ENCODE data around the gene ZNF532.

ZNF532 gene

GRCh38 chr18:58949031-58949430, 84.4 kb downstream of the ZNF532 start:
- DNase-seq = no peak

GRCh38 chr18:58951986-58952702, 87.5 kb downstream of the ZNF532 start:
- DNase-seq = peak; percentile 73

GRCh38 chr18:58952858-58953257, 88.2 kb downstream of the ZNF532 start:
- peak; percentile 73 for DNase-seq

DNA sequence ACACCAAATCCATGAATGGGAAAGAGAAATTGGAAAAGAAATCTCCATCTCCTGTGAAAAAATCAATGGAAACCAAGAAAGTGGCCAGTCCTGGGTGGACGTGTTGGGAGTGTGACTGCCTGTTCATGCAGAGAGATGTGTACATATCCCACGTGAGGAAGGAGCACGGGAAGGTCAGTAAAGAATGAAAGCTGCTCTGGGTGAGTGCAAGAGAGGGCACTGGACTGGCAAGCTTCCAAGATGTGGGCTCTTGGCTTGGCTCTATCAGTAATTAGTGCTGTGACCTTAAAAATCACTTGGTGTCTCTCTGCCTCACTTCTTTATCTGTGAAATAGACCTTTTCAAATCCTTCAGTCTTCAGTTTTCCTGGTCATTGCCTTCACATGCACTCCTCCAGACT, 89.0 kb downstream of the ZNF532 start:
- no peak for DNase-seq

DNA sequence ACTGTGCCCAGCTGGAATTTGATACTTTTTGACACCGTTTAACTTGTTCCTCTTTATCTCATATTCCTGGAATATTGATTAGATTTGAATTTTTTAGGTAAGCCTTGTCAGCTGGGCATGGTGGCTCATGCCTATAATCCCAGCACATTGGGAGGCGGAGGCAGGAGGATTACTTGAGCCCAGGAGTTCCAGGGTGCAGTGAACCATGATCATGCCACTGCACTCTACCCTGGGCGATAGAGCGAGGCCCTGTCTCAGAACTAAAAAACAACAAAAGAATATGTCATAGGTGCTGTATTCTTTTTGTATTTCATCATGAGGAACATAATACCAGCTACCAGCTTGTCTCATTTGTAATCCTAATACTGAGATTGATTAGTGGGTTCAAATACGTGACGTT, 90.3 kb downstream of the ZNF532 start:
- no peak for DNase-seq

GRCh38 chr18:58955738-58956137, 91.1 kb downstream of the ZNF532 start:
- no peak for DNase-seq

DNA sequence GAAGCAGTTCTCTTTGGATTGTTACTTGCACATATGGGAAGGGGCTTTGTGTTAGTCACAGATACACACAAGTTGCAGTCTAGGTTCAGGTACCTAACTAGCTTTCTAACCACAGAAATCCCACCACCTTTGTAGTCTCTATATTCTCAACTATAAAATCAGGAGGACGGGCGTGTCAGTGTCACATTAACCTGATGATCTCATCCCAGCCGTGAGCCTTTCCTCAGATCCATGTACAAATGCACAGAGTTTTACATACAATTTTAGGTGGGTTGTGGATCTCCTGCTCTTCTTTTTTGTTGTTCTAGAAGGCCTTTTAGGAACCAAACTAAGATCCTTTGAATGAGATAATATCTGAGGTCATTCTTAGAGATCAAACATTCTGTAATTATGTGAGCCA, 94.0 kb downstream of the ZNF532 start:
- DNase-seq = no peak

- no peak for DNase-seq
Observed at GRCh38 chr18:58960508-58960907, 95.8 kb downstream of the ZNF532 start.

DNA sequence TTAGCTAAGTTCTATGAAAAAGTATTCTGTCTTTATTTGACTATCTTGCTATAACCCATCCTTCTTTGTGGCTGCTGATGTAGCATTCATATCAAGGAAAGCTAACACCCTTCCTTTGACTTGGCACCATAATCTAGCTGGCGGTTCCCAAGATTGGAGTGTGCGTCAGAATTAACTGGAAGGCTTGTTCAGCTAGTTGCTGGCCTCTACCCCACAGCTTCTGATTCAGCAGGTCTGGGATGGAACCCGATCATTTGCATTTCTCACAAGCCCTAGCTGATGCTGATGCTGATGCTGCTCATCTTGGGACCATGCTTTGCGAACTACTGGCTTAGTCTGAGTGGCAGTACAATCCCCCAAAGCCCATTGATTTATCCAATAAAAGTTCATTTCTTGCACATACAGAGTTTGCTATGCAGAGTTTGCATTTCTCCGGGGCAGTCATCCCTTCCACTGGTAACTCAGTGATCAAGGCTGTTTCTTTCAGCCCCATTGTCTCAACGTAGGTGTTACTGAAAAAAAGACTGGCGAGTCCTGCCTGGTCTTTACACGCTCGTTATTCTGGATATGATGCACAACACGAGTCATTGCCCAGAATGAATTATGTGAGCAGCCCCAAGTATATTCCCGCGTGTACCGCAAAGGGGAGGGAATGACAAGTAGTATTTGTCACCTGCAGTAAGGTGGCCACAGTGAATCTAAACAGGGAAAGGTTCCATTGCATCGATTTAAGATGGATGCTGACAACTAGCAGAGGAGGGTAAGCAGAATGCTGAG, 96.5 kb downstream of the ZNF532 start:
- no peak for DNase-seq

GRCh38 chr18:58962336-58962735, 97.7 kb downstream of the ZNF532 start:
- no peak for DNase-seq

DNA sequence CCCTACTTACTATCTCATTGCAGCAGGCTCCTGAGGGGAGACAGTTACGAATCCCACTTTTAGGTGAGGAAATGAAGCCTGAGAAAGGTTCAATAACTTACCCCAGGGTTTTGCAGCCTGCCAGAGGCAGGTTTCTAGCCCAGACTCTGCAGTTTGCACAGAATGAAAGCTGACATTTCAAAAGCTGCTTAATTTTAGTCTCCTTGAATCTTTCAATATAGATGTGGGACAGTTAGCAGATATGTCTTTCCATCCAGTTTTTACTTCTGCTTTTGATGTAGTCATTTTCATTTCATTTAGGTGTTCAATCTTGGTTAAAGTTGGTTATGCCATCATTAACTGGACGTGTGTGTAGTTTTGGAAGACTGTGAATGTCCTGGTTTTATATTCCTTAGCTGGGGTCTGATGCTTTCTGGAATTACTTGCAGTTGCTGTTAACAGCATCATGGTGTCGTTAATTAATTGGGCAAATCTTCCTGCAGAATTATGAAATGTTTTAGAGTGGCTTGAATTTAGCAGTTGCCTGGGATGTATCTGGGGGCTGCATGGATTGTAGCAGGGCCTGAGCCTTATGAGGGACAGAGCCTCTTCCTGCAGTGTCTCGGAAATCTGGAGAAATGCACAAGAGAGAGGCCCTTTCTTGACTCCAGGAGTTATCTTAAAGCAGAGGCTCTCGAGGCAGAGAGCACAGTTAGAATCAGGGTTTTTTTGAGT, 100.8 kb downstream of the ZNF532 start:
- DNase-seq = no peak

DNA sequence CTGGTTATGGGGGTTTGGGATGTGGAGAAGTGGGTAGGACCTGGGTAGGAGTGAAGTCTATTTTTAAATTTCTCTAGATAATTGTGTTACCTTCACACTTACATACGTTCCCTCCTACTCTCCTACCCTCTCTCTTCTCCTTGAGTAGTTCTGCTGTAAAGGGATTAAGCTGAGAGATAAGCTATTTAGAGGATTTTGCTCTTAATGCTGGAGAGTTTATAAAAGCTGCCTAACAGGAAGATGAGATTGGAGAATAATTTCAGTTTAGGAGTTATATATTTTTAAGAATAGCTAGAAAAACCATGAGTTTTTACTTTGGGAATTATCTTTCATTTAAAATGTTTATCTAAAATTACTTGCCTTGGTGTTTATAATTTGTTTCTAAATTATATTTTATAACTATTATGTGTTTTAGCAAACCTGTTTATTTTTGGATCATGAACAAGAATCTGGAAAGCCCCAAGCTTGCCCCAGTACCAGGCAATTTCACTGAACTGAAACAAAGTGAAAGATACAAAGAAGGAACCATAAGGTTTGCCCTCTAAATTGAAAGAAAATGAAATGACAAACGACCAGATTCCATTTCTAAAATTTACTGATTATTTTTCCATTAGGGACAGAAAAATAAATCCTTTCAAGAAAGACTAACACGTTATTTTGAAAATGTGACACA, 101.5 kb downstream of the ZNF532 start:
- no peak for DNase-seq

DNA sequence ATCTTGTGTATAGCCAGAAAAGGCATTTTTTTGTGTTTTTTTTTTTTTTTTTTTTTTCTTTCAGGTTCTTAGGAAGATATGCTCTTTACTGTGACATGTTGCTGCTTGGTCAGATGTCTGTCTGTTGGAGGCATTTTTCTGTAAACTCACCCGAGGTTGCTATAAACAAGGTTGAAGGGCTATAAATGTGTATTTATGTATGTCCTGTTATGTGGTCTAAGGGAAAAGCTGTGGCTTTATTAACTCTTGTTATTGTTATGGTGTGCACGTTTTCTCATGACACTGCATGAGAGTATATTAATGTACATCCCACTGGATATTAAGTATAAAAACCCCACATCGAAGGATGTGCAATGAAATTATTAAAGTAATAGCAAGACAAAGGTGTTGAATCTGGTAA, 102.0 kb downstream of the ZNF532 start:
- no peak for DNase-seq

DNA sequence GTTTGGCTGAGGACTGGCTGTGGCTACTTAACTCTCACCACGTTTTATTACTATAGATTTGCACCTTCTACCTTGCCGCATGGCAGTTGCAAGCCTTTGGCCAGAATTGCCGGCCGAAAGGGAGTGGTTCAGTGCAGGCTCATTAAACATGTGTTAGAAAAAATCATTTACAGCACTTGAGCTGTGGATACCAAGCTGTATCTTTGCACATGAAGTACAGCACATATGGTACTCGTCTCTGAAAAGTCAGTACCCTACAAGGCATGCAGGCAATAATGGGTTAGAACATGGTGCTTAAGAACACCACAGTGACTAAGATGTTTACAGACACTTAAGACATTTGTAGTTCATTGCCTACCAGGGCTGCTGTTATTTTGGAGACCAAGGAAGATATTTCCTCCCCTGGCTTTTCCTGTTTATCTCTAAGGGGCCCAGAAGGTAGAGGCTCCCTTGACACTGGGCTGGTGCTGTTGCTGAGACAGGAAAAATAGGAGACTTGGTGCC, 103.1 kb downstream of the ZNF532 start:
- no peak for DNase-seq

DNA sequence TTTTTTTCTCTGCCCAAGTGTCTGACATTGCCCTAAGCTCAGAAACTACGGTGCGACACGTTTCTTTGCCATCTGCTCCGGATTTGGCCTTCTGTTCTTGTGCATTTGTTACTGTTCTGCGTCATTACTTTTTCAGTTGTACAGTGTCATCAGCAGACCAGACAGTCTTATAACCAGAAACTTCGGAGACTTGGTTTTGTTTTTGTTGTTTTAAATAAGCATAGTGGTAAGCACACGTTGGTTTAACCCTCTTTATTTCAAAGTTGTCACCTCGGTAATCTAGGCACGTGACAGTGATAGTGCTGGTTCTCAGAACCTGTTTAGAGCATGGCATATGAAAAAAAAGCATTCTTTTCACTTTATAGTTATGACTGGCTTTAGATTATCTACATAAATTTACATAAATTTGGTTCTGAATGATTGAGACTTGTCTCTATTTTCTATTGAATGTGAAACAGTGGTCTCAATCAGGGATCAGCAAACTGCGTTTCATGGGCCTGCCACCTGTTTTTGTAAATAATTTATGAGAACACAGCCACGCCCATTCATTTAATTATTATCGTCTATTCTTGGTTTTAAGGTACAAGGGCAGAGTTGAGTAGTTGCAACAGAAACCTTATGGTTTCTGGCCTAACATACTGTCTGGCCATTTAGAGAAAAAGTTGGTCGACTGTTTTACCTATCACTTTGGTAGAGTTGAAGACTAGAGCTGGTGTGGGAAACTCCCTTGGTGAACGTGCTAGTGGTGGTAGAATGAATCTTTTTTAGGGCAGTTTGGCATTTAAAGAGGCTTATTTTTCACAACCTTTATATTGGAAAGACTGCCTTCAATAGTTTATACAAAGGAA, 106.5 kb downstream of the ZNF532 start:
- DNase-seq = no peak

DNA sequence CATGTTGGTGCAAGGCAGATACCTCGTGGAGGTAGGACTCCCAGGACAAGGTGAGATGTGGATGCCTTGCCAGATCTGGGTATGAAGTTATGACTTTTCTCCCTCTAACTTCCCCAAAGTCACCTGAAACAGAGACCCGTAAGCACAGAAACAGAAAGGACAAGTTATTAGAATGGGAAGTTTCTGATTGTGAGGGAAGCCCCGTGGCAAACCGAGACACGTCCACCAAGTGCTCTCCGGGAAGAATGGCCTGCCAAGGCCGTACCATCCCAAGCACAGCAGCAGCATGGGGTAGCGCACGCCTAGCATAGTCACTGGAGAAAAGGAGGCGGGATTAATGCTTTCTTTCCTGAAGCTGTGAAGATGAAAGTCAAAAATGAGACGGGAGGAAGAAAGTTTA, 110.6 kb downstream of the ZNF532 start:
- DNase-seq = no peak

DNA sequence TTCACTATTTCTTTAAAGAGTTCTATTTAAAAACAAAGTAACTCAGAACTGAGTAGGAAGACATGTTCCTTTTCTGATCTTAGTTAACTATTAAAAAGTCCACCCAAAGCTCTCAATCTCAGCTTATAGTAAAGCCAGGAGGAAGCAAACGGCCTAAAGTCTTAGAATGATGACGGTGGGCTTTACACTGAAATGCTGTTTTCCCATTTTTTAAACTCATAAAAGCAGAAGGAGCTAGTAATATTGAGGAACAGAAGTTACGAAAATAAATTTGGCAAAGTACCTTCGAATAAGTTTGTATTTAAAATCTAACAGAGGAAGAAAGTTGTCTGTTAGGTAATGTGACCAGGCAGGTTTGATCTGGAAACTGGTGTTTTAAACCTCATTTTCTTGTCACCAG, 111.1 kb downstream of the ZNF532 start:
- DNase-seq = no peak

- DNase-seq = no peak
Observed at GRCh38 chr18:58977223-58977622, 112.5 kb downstream of the ZNF532 start.

DNA sequence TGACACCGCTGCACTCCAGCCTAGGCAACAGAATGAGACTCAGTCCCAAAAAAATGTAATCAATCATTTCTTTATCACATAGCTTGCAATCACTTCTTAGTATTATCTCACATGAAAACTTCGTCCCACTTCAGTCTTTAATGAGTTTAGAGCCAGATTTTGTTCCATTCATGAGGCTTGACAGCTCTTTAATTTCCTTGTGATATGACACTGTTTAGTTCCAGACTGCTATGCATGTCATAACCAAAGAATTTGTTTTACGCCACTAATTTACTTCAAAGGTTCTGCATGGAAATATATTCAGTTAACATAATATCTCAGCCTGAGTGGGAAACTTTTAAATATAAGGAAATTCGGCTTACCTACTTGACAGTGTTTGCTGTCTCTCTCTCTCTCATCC, 113.1 kb downstream of the ZNF532 start:
- DNase-seq = no peak

DNA sequence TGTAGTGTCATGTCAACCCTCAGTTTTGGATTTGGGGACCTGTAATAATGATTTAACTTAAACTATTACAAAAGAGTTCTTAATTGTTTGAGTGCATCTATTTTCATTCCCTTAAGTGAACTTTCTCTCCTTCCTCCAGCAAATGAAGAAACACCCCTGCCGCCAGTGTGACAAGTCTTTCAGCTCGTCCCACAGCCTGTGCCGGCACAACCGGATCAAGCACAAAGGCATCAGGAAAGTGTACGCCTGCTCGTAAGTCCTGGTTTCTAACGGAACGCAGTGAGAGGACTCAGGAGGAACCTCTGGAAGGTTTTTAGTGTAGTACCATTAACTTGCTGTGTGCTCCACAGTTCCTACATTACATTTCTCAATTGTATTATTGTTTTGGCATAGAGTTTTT, 114.2 kb downstream of the ZNF532 start:
- DNase-seq = no peak

DNA sequence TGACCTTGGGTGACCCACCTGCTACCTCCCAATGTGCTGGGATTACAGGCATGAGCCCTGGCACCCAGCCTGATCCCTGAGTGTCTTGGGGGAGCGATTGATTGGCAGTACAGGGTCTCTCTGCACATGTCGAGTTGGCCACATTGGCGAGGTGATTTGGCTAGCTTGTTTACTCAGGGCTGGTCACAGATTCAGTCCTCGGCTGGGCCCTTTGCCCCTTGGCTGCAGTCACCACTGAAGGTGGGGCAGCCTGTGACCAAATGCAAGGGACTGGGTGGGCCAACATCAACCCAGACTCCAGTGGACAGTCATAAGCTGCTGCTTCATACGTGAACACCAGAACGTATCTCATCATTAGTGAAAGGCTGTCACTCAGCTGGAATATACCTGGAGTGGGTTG, 114.9 kb downstream of the ZNF532 start:
- no peak for DNase-seq

DNA sequence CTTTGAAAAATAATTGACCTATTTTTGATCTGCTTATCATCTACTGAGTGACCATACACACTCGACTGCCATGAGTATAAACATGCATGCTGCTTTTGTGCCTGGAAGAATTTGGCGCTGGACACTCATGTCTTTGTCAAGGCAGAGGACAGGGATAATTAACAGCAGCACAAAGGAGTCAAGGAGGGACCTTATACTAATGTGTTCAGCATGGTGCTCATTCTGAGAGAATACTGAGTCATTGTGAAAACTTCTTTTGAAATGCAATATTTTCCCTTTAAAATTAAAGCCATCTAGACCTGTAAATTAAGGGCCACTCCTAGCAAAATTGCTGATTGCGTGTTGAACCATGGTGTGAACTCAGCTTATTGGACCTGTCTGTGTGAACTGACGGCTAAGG, 116.3 kb downstream of the ZNF532 start:
- DNase-seq = no peak

Measured in fibroblast of skin of back (primary cell).